Liver (tissue), 9 donors: ENCODE measurements around the gene GPD1L. TPM values are rescaled to one million over a fixed set of nuclear protein-coding genes. Genes with fewer than 3 reads are reported as not detected.

ENCODE experiments used
- DNase-seq: peaks from one replicate; pipeline ENCODE4 v3.0.0-alpha.2; 2017; ENCODE audit warnings: low spot score
- H3K27ac ChIP-seq, 2 donors: one replicate each; pipeline ENCODE4 v1.7.0; 2013; ENCODE audit warnings: inconsistent platforms in 2 of 2, low read length in 2 of 2, control low read depth in 1 of 2, low read depth in 1 of 2, mild to moderate bottlenecking in 1 of 2
- H3K27me3 ChIP-seq, 4 donors: one replicate each; pipeline versions ENCODE4 v1.6.1 to v1.7.0; 2013; ENCODE audit warnings: low read length in 3 of 4, inconsistent platforms in 1 of 4, mild to moderate bottlenecking in 1 of 4, moderate library complexity in 1 of 4; ENCODE audit not compliant: control insufficient read depth in 4 of 4, insufficient read depth in 4 of 4
- H3K36me3 ChIP-seq, 4 donors: one replicate each; pipeline versions ENCODE4 v1.6.1 to v1.7.0; 2013; ENCODE audit warnings: low read length in 3 of 4, mild to moderate bottlenecking in 3 of 4, low read depth in 1 of 4, moderate library complexity in 1 of 4; ENCODE audit not compliant: control insufficient read depth in 4 of 4, insufficient read depth in 3 of 4
- H3K4me1 ChIP-seq, 4 donors: one replicate each; pipeline versions ENCODE4 v1.6.1 to v1.7.0; 2013; ENCODE audit warnings: low read length in 3 of 4, mild to moderate bottlenecking in 3 of 4, moderate library complexity in 1 of 4; ENCODE audit not compliant: control insufficient read depth in 4 of 4, insufficient read depth in 4 of 4
- H3K4me3 ChIP-seq, 3 donors: one replicate each; pipeline versions ENCODE4 v1.6.1 to v1.7.0; 2013; ENCODE audit warnings: low read length in 3 of 3, control low read depth in 1 of 3, low read depth in 1 of 3, mild to moderate bottlenecking in 1 of 3
- H3K9ac ChIP-seq, 2 donors: one replicate each; pipeline ENCODE4 v1.7.0; 2013; ENCODE audit warnings: low read length in 2 of 2, mild to moderate bottlenecking in 2 of 2, moderate library complexity in 2 of 2, control low read depth in 1 of 2, low read depth in 1 of 2
- H3K9me3 ChIP-seq, 4 donors: one replicate each; pipeline versions ENCODE4 v1.6.1 to v1.7.0; 2013; ENCODE audit warnings: low read length in 3 of 4; ENCODE audit not compliant: control insufficient read depth in 4 of 4
- ATF3 ChIP-seq: IDR thresholded peaks from 2 replicates; pipeline ENCODE4 v1.6.1; 2016; ENCODE audit warnings: antibody characterized with exemption
- CTCF ChIP-seq: fragments of 150-350 bp; IDR thresholded peaks from 2 replicates; pipeline ENCODE4 v1.5.1; 2017; ENCODE audit warnings: improper control_type of control experiment, low read depth, low read length; ENCODE audit not compliant: missing input control
- EGR1 ChIP-seq, 2 donors: IDR thresholded peaks; 2 replicates each; pipeline ENCODE4 v1.6.1; 2016 to 2018; ENCODE audit warnings: antibody characterized with exemption in 2 of 2, low read depth in 2 of 2
- FOXA1 ChIP-seq: IDR thresholded peaks from 2 replicates; pipeline ENCODE4 v1.6.1; 2016; ENCODE audit warnings: antibody characterized with exemption
- FOXA2 ChIP-seq: IDR thresholded peaks from 2 replicates; pipeline ENCODE4 v1.6.1; 2016; ENCODE audit warnings: antibody characterized with exemption
- GABPA ChIP-seq, 2 donors: IDR thresholded peaks in 1 of 2; conservative IDR thresholded peaks in 1 of 2; 2 replicates each; pipeline ENCODE4 v1.6.1; 2016; ENCODE audit warnings: antibody characterized with exemption in 2 of 2, mild to moderate bottlenecking in 1 of 2, moderate library complexity in 1 of 2
- HNF4A ChIP-seq, 2 donors: conservative IDR thresholded peaks; 2 replicates each; pipeline ENCODE4 v1.6.1; 2016; ENCODE audit warnings: antibody characterized with exemption in 2 of 2, mild to moderate bottlenecking in 2 of 2
- HNF4G ChIP-seq: IDR thresholded peaks from 2 replicates; pipeline ENCODE4 v1.6.1; 2016; ENCODE audit warnings: antibody characterized with exemption
- JUND ChIP-seq, 2 donors: IDR thresholded peaks; 2 replicates each; pipeline ENCODE4 v1.6.1; 2016; ENCODE audit warnings: antibody characterized with exemption in 2 of 2
- MAX ChIP-seq: IDR thresholded peaks from 2 replicates; pipeline ENCODE4 v1.6.1; 2016; ENCODE audit warnings: antibody characterized with exemption
- NR2F2 ChIP-seq: IDR thresholded peaks from 2 replicates; pipeline ENCODE4 v1.6.1; 2016; ENCODE audit warnings: antibody characterized with exemption
- RAD21 ChIP-seq, 2 donors: IDR thresholded peaks; 2 replicates each; pipeline ENCODE4 v1.6.1; 2016; ENCODE audit warnings: antibody characterized with exemption in 2 of 2, mild to moderate bottlenecking in 2 of 2
- REST ChIP-seq: IDR thresholded peaks from 2 replicates; pipeline ENCODE4 v1.6.1; 2016; ENCODE audit warnings: antibody characterized with exemption, mild to moderate bottlenecking
- RXRA ChIP-seq, 2 donors: IDR thresholded peaks; 2 replicates each; pipeline ENCODE4 v1.6.1; 2017 to 2018; ENCODE audit warnings: antibody characterized with exemption in 2 of 2, mild to moderate bottlenecking in 1 of 2
- SP1 ChIP-seq: IDR thresholded peaks from 2 replicates; pipeline ENCODE4 v1.6.1; 2018; ENCODE audit warnings: antibody characterized with exemption, mild to moderate bottlenecking
- TAF1 ChIP-seq: conservative IDR thresholded peaks from 2 replicates; pipeline ENCODE4 v1.6.1; 2016; ENCODE audit warnings: antibody characterized with exemption, mild to moderate bottlenecking
- YY1 ChIP-seq: IDR thresholded peaks from 2 replicates; pipeline ENCODE4 v1.6.1; 2016; ENCODE audit warnings: antibody characterized with exemption, mild to moderate bottlenecking
- ZBTB33 ChIP-seq: IDR thresholded peaks from 2 replicates; pipeline ENCODE4 v1.6.1; 2016; ENCODE audit warnings: antibody characterized with exemption
- WGBS: extraction: QIAGEN DNeasy Blood & Tissue Kit; methylation state at CpG from one replicate; pipeline ENCODE4 v1.1.7; 2013; 5-methylcytosine and 5-hydroxymethylcytosine counted together
- polyA plus RNA-seq, 2 donors: library from polyadenylated mRNA; stranded (reverse) in 1 of 2; unstranded in 1 of 2; fragments of 200-250 nt in 1 of 2; fragments of >200 nt in 1 of 2; fragmentation: Nextera tagmentation in 1 of 2; extraction: Ambion mirVana in 1 of 2; gene quantifications; one replicate each; pipeline versions ENCODE4 v1.2.1 to v1.2.3, GENCODE V29; 2013 to 2015
- total RNA-seq, 2 donors: library from RNA; depleted of rRNA; stranded (reverse); fragments of >200 nt; gene quantifications; one replicate each; pipeline ENCODE4 v1.2.3, GENCODE V29; 2014
- donor health status: healthy.
- donor health status: healthy.
- donor health status: healthy.
- donor health status: healthy.
- donor health status: healthy.

The GPD1L gene
- total and polyA plus RNA-seq, 4 donors = 1.4 to 5.0 (median 3.1) TPM

- Histone ChIP-seq H3K4me3 (no peak overlapping the region), H3K27me3 (no peaks in the 10 kb centered on the region), H3K27ac (no peak overlapping the region), H3K9me3 (no peaks in the 10 kb centered on the region), H3K9ac (no peak overlapping the region), H3K36me3 (no peaks in the 10 kb centered on the region), H3K4me1 (peaks cover 0 to 9% (median 3%) of the 10 kb centered on the region in 4 donors)
- DNase-seq = no peak
- WGBS = 93% methylated on average over 1 of the region's 1 CpG
- no peak for TF ChIP-seq TAF1
- TF ChIP-seq HNF4A (conservative IDR thresholded peaks at IDR 0.05) = no peak
- no peak for TF ChIP-seq MAX
- TF ChIP-seq SP1 = no peak
- TF ChIP-seq REST = no peak
- no peak for TF ChIP-seq GABPA (IDR thresholded peaks at IDR 0.05 in 1 of 2, conservative IDR thresholded peaks at IDR 0.05 in 1 of 2)
- no peak for TF ChIP-seq RXRA (IDR thresholded peaks at IDR 0.05)
- TF ChIP-seq JUND (IDR thresholded peaks at IDR 0.05) = no peak
- TF ChIP-seq CTCF = no peak
- TF ChIP-seq FOXA1 = no peak
- TF ChIP-seq EGR1 (IDR thresholded peaks at IDR 0.05; ENCODE audit: low read depth in 2 of 2) = no peak
- TF ChIP-seq RAD21 (IDR thresholded peaks at IDR 0.05) = no peak
- no peak for TF ChIP-seq NR2F2
- TF ChIP-seq YY1 = no peak
- no peak for TF ChIP-seq HNF4G
Measured at GRCh38 chr3:32147509-32147908, 41.1 kb downstream of the GPD1L start.

GRCh38 chr3:32147933-32148332, 41.5 kb downstream of the GPD1L start:
- Histone ChIP-seq H3K4me3 (no peak overlapping the region), H3K9me3 (no peaks in the 10 kb centered on the region), H3K36me3 (no peaks in the 10 kb centered on the region), H3K27me3 (no peaks in the 10 kb centered on the region), H3K9ac (no peak overlapping the region), H3K27ac (no peak overlapping the region), H3K4me1 (peaks cover 0 to 9% (median 3%) of the 10 kb centered on the region in 4 donors)
- 90% methylated on average over 3 of the region's 3 CpGs for WGBS
- no peak for DNase-seq
- TF ChIP-seq SP1 (no peak), FOXA1 (no peak), FOXA2 (no peak), ATF3 (no peak), JUND (IDR thresholded peaks at IDR 0.05) (no peak), NR2F2 (no peak), ZBTB33 (no peak), GABPA (IDR thresholded peaks at IDR 0.05 in 1 of 2, conservative IDR thresholded peaks at IDR 0.05 in 1 of 2) (no peak), YY1 (no peak), EGR1 (IDR thresholded peaks at IDR 0.05; ENCODE audit: low read depth in 2 of 2) (no peak), REST (no peak), HNF4A (conservative IDR thresholded peaks at IDR 0.05) (no peak), TAF1 (no peak), RXRA (IDR thresholded peaks at IDR 0.05) (no peak), RAD21 (IDR thresholded peaks at IDR 0.05) (no peak), CTCF (no peak), HNF4G (no peak)
